GM19397 (cell line): Measurements from ENCODE around the gene GNA12.
"Not testable (repeated sequence)": the region's sequence is repeated elsewhere in the genome, so short reads cannot be mapped to it uniquely, and the experiment has no call there.

ENCODE experiments used
- ATAC-seq: cut with Tn5 transposase; IDR thresholded peaks from one replicate; pipeline ENCODE4 v1.9.1; 2021; ENCODE audit warnings: mild to moderate bottlenecking, moderate library complexity; ENCODE audit not compliant: unreplicated experiment

GNA12 gene

DNA sequence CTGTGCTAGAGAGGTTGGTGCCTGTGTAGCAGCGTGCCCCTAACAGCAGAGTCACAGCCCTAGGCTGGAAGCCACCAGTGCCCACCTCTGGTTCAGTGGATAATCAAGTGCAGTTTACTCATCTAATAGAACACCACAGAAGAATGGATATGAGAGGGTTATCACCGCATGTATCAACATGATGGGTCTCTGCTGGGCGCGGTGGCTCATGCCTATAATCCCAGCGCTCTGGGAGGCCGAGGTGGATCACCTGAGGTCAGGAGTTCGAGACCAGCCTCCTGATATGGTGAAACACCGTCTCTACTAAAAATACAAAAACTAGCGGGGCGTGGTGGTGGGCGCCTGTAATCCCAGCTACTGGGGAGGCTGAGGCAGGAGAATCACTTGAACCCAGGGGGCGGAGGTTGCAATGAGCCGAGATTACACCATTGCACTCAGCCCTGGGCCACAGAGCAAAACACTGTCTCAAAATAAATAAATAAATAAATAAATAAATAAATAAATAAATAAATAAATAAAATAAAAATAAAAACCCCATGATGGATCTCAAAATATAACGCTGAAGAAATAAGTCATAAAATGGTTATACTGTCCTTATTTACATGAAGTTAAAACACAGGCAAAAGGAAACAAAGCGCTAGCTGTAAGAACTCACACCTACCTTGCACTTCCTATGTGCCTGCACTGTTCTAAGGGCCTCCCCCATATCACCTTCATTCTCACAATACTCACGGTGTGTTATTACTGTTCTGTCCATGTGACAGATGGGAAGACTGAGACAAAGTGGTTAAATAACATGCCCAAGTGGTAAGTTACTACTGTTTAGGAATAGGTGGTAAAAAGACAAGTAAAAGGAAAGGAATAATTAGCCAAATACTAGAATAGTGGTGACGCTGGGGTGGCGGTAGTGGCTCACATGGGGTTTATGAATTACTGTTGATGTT, 85.2 kb downstream of the GNA12 start:
- no peak for ATAC-seq

DNA sequence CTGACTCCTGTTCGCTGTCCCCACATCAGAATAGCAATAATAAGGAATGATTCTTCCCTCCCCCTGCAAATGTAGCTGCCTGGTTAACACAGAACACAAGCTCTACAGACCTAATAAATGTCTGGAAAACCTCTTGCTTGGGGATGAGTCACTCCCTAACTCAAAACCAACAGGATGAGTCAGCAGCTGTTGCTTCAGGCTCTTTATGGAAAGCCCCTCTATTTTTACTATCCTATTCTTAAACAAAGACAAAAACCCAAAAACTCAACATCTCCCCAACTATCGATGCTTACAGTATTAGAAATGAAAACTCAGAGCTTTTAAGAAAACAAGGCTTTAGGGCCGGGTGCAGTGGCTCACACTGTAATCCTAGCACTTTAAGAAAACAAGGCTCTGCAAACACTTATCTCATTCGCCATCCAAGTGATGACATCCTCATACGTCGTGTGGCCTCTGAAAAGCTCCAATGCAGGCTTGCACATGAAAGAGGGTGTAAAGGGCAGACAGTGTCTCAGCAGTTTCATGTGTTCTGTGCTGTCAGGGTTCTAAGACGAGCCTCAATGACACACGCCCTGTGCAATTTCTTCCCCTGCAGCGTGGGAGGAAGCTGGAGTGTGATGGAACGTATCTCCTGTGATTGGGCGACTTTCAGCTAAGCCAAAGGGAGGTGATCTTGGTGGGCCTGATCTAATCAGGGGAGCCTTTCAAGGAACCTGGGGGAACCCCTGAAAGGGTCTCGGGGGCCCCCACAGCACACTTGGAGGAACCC, 86.0 kb downstream of the GNA12 start:
- peak; percentile 62 for ATAC-seq

DNA sequence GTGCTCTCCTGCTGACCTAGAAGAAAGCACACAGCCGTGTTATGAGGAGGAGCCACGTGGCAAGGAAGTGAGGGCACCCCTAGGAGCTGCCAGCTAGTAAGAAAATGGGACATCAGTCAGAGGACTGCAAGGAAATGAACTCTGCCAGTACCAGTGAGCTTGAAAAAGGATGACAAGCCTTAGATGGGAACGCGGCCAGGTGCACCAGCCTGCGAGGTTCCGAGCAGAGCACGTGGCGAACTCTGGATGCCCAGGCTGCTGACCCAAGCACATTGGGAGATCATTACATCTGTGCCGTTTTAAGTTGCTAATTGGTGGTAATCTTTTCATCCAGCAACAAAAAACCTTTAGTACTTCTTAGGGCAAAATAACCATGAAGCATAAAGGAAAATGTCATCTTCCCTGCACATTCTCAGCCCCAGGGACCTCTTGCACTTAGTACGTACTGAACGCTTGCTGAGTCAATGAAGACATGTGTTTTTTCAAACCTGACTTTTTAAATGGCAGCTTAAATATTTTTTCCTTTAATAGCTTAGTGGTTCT, 86.7 kb downstream of the GNA12 start:
- no peak for ATAC-seq

DNA sequence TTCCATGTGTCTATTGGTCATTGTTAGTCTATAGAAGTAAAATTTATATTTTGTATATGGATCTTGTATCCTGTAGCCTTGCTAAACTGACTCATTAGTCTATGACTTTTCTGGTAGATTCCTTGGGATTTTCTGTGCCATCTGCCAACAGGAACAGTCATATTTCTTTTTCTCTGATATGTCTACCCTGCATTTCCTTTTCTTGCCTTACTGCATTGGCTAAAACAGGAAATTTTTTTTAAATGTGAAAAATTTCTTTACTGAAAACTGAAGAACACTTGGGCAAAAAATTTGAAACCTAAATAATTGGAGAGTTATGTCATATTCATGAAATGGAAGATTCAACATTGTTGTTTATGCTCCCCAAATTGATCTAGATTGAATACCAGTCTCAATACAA, 88.6 kb downstream of the GNA12 start:
- ATAC-seq: no peak

DNA sequence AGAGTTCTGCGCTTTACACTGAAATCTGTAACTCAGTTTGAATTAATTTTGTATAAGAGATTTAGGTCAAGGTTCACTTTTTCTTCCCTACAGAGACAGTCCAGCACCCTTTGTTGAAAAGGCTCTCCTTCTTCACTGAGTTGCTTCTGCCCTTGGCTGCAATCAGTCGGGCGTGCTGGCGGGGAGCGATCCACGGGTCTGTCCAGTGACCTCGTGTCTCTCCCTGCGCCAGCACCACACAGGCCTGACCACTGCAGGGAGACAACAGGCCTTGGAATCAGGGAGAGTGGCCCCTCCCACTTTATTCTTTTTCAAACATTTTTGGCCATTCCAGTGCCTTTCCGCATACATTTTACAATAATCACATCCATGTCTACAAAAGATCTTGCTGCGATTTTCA, 89.2 kb downstream of the GNA12 start:
- no peak for ATAC-seq

DNA sequence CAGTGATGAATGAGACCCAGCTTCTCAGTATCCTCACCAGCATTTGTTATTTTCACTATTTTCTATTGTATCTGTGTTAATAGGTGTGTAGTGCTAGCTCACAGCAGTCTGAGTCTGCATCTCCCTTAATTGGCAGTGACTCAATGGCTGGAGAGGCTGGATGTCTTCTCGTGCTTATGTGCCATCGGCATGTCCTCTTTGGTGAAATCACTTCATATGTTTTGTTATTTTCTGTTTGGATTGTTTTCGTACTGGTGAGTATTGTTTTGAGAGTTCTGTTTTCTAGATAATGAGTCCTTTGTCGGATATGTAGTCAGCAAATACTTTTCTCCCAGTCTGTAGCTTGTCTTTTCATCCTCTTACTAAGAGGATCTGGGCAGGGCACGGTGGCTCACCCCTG, 90.0 kb downstream of the GNA12 start:
- no peak for ATAC-seq

DNA sequence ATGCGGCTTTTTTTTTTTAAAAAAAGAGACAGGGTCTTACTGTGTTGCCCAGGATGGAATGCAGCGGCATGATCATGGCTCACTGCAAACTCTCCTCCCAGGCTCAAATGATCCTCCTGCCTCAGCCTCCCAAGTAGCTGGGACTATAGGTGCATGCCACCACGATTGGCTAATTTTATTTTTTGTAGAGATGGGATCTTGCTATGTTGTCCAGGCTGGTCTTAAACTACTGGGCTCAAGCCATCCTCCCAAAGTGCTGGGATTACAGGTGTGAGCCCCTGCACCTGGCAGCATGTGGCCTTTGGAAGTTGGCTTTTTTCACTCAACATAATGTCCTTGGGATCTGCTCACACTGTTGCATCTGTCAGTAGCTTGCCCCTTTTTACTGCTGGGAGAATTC, 91.0 kb downstream of the GNA12 start:
- no peak for ATAC-seq

DNA sequence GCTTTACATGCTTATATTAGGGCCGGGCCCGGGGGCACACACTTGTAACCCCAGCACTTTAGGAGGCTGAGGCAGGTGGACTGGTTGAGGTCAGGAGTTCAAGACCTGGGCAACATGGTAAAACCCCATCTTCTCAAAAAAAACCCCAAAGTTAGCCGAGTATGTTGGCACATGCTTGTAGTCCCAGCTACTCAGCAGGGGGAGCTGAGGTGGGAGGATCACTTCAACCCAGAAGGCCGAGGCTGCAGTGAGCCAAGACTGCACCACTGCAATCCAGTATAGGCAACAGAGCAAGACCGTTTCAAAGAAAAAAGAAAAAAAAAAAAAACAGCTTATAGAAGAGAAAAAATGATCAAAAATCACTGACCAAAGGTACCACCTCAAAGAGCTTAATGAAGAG, 93.0 kb downstream of the GNA12 start:
- ATAC-seq: no peak

DNA sequence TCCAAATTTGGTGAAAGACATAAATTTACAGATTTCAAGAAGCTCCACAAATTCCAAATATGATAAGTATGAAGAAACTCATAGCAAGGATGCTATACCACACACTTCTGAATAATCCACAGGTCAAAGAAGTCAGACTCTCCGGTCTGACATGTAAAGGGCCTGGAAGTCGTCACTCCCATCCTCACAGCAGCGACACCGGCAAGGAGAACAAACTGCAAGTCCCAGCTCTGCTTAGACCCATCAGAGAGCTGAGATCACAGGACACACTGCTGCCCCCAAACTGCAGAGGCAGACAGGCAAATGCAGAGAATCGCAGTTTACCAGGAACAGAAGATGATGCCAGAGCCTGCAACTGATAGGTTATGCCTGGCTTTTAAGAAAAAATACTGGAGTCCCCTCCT, 94.1 kb downstream of the GNA12 start:
- no peak for ATAC-seq

DNA sequence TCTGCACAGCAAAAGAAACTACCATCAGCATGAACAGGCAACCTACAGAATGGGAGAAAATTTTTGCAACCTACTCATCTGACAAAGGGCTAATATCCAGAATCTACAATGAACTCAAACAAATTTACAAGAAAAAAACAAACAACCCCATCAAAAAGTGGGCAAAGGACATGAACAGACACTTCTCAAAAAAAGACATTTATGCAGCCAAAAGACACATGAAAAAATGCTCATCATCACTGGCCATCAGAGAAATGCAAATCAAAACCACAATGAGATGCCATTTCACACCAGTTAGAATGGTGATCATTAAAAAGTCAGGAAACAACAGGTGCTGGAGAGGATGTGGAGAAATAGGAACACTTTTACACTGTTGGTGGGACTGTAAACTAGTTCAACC, 95.4 kb downstream of the GNA12 start:
- ATAC-seq: not testable (repeated sequence)

DNA sequence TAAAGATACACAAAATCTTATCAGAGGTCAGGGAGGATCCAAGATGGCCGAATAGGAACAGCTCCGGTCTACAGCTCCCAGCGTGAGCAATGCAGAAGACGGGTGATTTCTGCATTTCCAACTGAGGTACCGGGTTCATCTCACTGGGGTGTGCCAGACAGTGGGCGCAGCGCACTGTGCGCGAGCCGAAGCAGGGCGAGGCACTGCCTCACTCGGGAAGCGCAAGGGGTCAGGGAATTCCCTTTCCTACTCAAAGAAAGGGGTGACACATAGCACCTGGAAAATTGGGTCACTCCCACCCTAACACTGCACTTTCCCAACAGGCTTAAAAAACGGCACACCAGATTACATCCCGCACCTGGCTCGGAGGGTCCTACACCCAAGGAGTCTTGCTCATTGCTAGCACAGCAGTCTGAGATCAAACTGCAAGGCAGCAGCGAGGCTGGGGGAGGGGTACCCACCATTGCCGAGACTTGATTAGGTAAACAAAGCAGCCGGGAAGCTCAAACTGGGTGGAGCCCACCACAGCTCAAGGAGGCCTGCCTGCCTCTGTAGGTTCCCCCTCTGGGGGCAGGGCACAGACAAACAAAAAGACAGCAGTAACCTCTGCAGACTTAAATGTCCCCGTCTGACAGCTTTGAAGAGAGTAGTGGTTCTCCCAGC, 100.5 kb downstream of the GNA12 start:
- not testable (repeated sequence) for ATAC-seq

DNA sequence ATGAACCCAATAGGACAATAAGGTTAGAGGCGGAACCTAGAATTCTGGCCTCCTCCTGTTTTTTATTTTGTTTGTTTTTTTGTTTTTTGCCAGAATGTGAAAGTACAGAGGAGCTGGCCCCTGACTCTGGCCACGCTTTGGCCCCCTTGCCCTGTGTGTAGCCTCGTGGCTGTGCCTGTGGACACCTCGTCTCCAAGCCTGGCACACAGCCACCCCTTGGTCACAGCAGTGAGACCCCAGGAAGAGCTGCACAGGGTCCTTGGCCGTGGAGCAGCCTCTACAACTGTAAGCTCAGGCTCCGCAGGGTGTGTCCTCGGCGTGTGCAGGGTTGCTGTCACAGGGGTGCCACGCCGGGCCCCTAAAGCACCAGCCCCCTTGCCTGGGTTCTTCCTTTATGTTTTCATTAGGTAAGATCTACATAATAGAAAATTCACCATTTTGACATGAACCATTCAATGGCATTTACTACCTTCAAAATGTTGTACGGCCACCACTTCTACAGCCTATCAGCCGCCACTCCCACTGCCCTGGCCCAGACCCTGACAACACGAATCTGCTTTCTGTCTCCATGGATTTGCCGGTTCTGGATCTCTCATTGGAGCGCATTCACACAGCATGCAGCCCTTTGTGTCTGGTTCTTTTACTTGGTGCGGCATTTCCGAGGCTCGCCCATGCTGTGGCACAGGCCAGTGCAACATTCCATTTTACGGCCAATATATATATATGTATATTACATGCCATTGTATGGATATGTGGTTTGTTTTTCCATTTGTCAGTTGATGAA, 105.2 kb downstream of the GNA12 start:
- no peak for ATAC-seq

DNA sequence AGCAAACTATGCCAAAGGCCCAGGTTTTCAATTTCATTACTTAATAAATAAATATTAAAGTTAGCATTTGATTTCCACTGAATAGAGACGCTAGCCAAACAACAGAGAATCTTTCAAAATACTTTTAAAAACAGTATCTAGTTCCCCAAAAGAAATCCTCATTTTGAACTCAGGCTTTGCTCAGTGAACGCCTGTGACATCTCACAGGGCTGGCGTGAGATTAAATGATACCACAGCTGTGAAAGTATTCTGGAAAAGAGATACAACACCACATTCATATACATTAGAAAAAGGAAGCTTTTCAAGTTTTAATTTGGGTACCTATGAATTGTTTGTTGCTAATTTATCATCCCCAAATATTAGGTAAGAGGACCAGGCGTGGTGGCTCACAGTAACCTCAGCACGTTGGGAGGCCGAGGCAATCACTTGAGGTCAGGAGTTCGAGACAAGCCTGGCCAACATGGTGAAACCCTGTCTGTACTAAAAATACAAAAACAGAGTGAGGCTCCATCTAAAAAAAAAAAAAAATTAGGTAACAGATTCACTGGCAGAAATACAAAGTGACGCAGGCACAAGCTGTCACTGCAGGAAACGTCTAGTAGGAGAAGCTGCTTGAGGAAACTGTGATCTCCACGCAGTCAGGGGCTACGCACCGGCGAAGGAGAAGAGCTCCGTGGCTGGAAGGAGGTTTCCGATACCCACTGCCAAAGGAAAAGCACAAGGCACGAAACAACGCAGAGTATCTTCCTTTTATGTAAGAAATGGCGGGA, 106.2 kb downstream of the GNA12 start:
- ATAC-seq: no peak

DNA sequence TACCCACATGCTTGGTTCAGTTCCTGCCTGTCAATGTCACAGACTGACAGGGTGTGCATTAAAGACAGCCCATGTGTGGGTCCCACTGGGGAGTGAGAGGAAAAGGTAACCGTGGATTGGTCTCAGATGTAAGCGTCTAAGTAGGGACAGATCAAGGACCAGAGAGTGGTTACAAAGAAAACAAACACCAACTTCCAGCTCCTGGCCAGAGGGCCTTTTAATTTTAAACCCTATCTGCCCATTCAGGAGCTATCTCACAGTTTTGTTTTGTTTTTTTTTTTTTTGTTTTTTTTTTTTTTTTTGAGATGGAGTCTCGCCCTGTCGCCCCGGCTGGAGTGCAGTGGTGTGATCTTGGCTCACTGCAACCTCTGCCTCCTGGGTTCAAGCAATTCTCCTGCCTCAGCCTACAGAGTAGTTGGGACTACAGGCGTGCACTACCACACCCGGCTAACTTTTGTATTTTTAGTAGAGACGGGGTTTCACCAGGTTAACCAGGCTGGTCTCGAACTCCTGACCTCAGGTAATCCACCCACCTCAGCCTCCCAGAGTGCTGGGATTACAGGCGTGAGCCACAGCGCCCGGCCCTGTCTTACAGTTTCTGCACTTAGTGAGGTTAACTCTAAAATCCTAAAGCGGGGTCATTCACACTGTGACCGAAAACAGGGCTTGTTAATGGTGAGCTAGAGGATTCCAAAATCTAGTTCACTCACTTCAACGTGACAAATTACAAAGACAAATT, 106.9 kb downstream of the GNA12 start:
- not testable (repeated sequence) for ATAC-seq

DNA sequence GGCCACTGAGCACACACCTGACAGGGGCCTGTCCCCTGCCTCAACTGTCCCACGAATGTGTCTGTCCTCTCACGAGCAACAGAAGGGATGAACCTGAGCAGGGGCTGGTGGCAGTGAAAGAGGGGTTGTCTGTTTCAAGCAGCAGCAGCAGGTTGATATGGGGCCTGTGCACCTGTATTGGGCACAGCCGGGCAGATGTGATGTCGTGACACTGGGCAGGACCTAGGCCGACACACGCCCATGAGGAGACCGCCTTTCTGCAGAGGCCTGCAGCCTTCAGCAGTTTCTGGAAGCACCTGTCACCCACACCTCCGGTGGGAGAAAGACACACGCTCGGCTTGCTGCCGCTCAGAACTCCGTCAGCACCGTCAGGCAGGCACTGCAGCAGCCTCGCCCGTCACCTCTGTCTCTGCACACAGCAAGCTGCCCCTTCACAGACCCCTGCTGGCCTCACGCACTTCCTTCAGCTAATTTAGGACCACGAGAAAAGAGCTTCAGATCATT, 107.6 kb downstream of the GNA12 start:
- no peak for ATAC-seq

DNA sequence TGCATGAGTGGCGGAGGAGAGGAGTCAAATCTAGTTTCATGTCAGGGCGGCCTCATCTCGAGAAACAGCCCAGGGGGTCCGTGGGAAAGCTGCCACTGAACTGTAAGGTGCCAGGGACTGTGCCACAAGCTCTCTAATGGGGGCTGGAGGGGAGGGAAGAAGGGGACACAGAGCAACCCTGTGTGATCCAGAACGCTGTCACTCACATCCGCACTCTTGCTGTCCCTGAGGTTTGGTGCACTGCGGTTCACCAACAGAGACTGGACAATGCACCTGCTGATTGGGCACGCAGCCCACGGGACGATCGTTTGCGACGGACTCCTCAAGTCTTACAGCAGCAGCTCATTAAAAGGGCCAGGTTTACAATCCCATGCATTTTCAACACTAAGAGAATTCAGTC, 108.4 kb downstream of the GNA12 start:
- no peak for ATAC-seq

DNA sequence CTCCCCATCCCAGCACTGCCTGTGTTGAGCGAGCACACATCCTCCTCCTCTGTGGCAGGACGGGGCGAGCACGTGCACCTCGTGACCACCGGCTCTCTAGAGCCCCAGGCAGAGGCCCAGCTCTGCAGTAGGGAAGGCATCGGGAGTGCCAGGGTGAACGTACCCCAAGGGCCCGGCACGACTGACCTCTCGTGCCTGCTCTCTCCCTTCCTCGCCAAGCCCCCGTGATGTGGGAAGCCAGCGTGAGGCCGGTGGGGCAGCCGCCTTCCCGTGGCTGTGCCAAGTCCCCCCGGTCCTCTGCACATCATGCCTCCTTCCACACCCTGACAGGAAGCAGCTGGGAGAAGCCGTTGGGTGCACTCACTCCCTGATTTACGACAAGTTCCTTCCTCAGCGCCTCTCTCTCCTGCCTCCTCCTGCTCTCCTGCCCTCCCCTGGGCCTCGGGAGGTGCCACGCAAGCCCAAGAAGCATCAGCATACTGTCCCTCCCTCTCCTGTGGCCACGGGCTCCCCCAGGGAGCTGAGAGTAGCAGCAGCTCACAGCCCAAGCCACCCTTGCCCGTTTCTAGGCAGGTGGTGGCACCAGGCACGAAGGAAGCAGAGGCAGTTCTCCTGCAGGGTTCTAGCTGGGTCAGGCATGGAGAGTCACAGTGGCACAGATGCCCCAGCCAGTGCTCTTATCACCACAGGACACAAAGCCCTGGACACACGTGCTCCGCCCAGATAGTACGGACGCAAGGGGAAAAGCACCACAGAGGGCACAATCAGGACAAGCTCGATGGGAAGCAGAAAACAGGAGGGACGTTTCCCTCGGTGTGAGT, 109.1 kb downstream of the GNA12 start:
- ATAC-seq: no peak

DNA sequence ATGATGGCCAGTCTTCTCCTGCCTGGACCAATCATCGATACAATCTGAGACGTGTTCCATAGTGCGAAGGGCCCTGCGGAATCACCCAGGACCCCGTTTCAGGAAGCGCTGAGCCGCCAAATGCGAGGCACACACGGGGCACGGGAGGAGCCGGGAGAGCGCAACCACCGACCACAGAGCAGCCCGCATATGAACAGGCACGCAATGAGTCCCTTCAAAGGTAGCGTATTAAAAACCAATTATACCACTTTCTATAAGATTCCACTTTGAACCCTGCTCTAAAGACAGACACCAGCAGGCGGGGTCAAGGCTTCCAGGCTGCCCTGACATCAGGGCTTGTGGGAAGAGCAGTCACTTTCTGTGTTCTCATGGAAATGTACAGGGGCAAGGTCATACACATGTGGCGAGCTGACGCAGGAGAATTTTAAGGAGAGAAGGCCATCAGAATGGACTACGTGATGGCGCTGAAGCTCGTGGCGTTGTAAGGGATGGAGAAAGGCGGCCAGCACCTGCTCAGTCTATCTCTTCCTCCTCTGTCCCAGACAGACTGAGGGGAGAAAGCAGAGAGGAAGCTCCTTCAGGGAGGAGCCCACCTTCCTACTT, 109.9 kb downstream of the GNA12 start:
- no peak for ATAC-seq
